ENCODE data around the gene SEMA4D.

SEMA4D gene

GRCh38 chr9:89450213-89450612 is 47.7 kb downstream of the SEMA4D start:
- peaks cover 24% of the 10 kb centered on the region for H3K36me3 Mint-ChIP-seq (ENCODE audit: low read depth)

GRCh38 chr9:89449261-89449671 is 48.6 kb downstream of the SEMA4D start:
- Mint-ChIP-seq H3K4me1 (peaks cover 45% of the 10 kb centered on the region), H3K36me3 (ENCODE audit: low read depth) (peaks cover 24% of the 10 kb centered on the region), H3K4me3 (no peak overlapping the region), H3K27me3 (ENCODE audit: low read depth, poor library complexity) (no peaks in the 10 kb centered on the region), H3K9me3 (no peaks in the 10 kb centered on the region), H3K27ac (peak overlapping the region; percentile 8)
- TF ChIP-seq CTCF (IDR thresholded peaks at IDR 0.05), result no peak
- no peak for DNase-seq

More at GRCh38 chr9:89450213-89450612, 47.7 kb downstream of the SEMA4D start:
- no peaks in the 10 kb centered on the region for H3K27me3 Mint-ChIP-seq (ENCODE audit: low read depth, poor library complexity)
- no peak for TF ChIP-seq CTCF (IDR thresholded peaks at IDR 0.05)
- no peak for DNase-seq
- peaks cover 35% of the 10 kb centered on the region for H3K4me1 Mint-ChIP-seq
- H3K27ac Mint-ChIP-seq, result no peak overlapping the region
- H3K9me3 Mint-ChIP-seq, result no peaks in the 10 kb centered on the region
- no peak overlapping the region for H3K4me3 Mint-ChIP-seq

- Mint-ChIP-seq H3K36me3 (ENCODE audit: low read depth) (peaks cover 24% of the 10 kb centered on the region), H3K27ac (peak overlapping the region; percentile 8), H3K4me3 (no peak overlapping the region), H3K4me1 (peaks cover 49% of the 10 kb centered on the region), H3K27me3 (ENCODE audit: low read depth, poor library complexity) (no peaks in the 10 kb centered on the region), H3K9me3 (no peaks in the 10 kb centered on the region)
- TF ChIP-seq CTCF (IDR thresholded peaks at IDR 0.05), result no peak
- no peak for DNase-seq
Observed at GRCh38 chr9:89448821-89449220, 49.1 kb downstream of the SEMA4D start.

GRCh38 chr9:89448381-89448780 is 49.5 kb downstream of the SEMA4D start:
- H3K36me3 Mint-ChIP-seq (ENCODE audit: low read depth), result peaks cover 24% of the 10 kb centered on the region
- H3K27me3 Mint-ChIP-seq (ENCODE audit: low read depth, poor library complexity), result no peaks in the 10 kb centered on the region
- no peaks in the 10 kb centered on the region for H3K9me3 Mint-ChIP-seq
- peaks cover 50% of the 10 kb centered on the region for H3K4me1 Mint-ChIP-seq
- no peak overlapping the region for H3K4me3 Mint-ChIP-seq
- no peak for TF ChIP-seq CTCF (IDR thresholded peaks at IDR 0.05)
- DNase-seq, result no peak
- peak overlapping the region; percentile 51 for H3K27ac Mint-ChIP-seq

GRCh38 chr9:89447416-89447815 is 50.5 kb downstream of the SEMA4D start:
- no peak for TF ChIP-seq CTCF (IDR thresholded peaks at IDR 0.05)
- H3K36me3 Mint-ChIP-seq (ENCODE audit: low read depth), result peaks cover 18% of the 10 kb centered on the region
- DNase-seq, result no peak
- H3K27me3 Mint-ChIP-seq (ENCODE audit: low read depth, poor library complexity), result no peaks in the 10 kb centered on the region
- H3K4me1 Mint-ChIP-seq, result peaks cover 59% of the 10 kb centered on the region
- H3K9me3 Mint-ChIP-seq, result no peaks in the 10 kb centered on the region
- H3K4me3 Mint-ChIP-seq, result no peak overlapping the region
- H3K27ac Mint-ChIP-seq, result no peak overlapping the region

- no peak for TF ChIP-seq CTCF (IDR thresholded peaks at IDR 0.05)
- Mint-ChIP-seq H3K4me3 (no peak overlapping the region), H3K4me1 (peaks cover 64% of the 10 kb centered on the region), H3K27me3 (ENCODE audit: low read depth, poor library complexity) (no peaks in the 10 kb centered on the region), H3K27ac (no peak overlapping the region), H3K36me3 (ENCODE audit: low read depth) (peaks cover 18% of the 10 kb centered on the region), H3K9me3 (no peaks in the 10 kb centered on the region)
- DNase-seq, result no peak
Observed at GRCh38 chr9:89446961-89447310, 51.0 kb downstream of the SEMA4D start.

Measured in nephron progenitor cell (in vitro differentiated cells).